Cardiac fibroblast (primary cell): ENCODE results near the gene MLANA.

Experiments
- DNase-seq, 2 donors: peaks; one replicate each; pipeline versions ENCODE4 v3.0.0 to v3.0.0-alpha.2; 2010; ENCODE audit warnings: low read depth in 2 of 2
- H3K4me3 ChIP-seq, 2 donors: replicated peaks in 1 of 2; 1 replicate in 1 of 2; 2 replicates in 1 of 2; pipeline ENCODE4 v1.5.1; 2011; ENCODE audit warnings: low read depth in 2 of 2, low read length in 2 of 2, mild to moderate bottlenecking in 2 of 2, moderate library complexity in 1 of 2
- CTCF ChIP-seq: IDR thresholded peaks from one replicate; pipeline ENCODE4 v1.5.1; 2011; ENCODE audit warnings: low read depth, mild to moderate bottlenecking, low read length, inconsistent platforms

Gene MLANA

GRCh38 chr9:5846501-5846921 lies 44.2 kb upstream of the MLANA start:
- H3K4me3 ChIP-seq: no peak overlapping the region
- DNase-seq: peak; percentile 26 to 72
- no peak for TF ChIP-seq CTCF

GRCh38 chr9:5848372-5848882 lies 42.3 kb upstream of the MLANA start:
- DNase-seq: no peak
- H3K4me3 ChIP-seq: no peak overlapping the region
- no peak for TF ChIP-seq CTCF

- no peak for TF ChIP-seq CTCF
- no peak for DNase-seq
- H3K4me3 ChIP-seq: no peak overlapping the region
Observed at GRCh38 chr9:5850724-5851122, 40.0 kb upstream of the MLANA start.

- no peak for TF ChIP-seq CTCF
- DNase-seq: peak; percentile 79 to 94
- no peak overlapping the region for H3K4me3 ChIP-seq
Observed at GRCh38 chr9:5851445-5851844, 39.2 kb upstream of the MLANA start.

DNA sequence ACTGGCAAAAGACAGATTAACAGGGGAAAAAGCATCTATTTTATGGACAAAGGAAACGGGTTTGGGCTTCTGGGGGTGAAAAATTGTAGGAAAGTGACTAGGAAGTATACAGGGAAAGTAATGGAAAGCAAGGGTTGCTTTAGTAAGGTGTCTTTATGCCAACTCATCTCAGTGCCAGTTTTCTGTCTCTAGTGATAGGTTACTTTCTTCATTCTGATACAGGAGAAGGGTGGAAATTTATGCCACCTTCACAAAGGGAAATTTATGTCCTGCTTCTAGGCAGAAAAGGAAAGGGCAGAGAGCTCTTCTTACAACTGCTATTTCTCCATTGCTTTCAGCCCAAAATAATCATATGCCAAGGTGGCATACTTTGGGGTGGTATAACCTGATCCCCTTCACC lies 37.7 kb upstream of the MLANA start:
- H3K4me3 ChIP-seq: no peak overlapping the region
- no peak for TF ChIP-seq CTCF
- DNase-seq: no peak

GRCh38 chr9:5853617-5854016 lies 37.1 kb upstream of the MLANA start:
- no peak for TF ChIP-seq CTCF
- no peak overlapping the region for H3K4me3 ChIP-seq
- no peak for DNase-seq
